ENCODE data around the gene ASPHD1.
A peak's percentile ranks its signal among the peaks of the same experiment; 100 is the strongest.

- TF ChIP-seq CTCF (IDR thresholded peaks at IDR 0.05), result no peak
- no peak; the same call in 1 of the 2 replicates for TF ChIP-seq RAD21 (IDR thresholded peaks at IDR 0.05; ENCODE audit: low read length)
- no peak for TF ChIP-seq EZH2phosphoT487 (IDR thresholded peaks at IDR 0.05; ENCODE audit: borderline replicate concordance, low read depth)
- TF ChIP-seq MAX (IDR thresholded peaks at IDR 0.05; ENCODE audit: low read depth), result peak; percentile 78
- TF ChIP-seq POLR2AphosphoS5 (IDR thresholded peaks at IDR 0.05; ENCODE audit: low read depth, low read length), result peak; percentile 96
- TF ChIP-seq USF2 (IDR thresholded peaks at IDR 0.05; ENCODE audit: borderline replicate concordance, low read depth, low read length), result no peak
- no peak; the same call in 1 of the 2 replicates for TF ChIP-seq REST (IDR thresholded peaks at IDR 0.05; ENCODE audit: low read depth, low read length)
- TF ChIP-seq EP300 (IDR thresholded peaks at IDR 0.05; ENCODE audit: borderline replicate concordance in 1 of 2, low read depth in 1 of 2, low read length in 1 of 2), result no peak; a peak in 1 of 4 replicates
Observed at GRCh38 chr16:29925781-29926710, 25.8 kb downstream of the ASPHD1 start, which contains the start of gene KCTD13.

All from SK-N-SH (cell line).